Posterior vena cava (tissue), 2 donors: ENCODE results near the gene GINS3. TPM values are rescaled to one million over a fixed set of nuclear protein-coding genes. Genes with fewer than 3 reads are reported as not detected.
"Not testable (repeated sequence)": the region's sequence is repeated elsewhere in the genome, so short reads cannot be mapped to it uniquely, and the experiment has no call there.

Experiments
- DNase-seq: peaks from one replicate; pipeline ENCODE4 v3.0.0-alpha.2; 2020; ENCODE audit warnings: low spot score
- intact Hi-C, 2 donors: fragments of 100-400 bp; cut with DNase I; formaldehyde crosslinking; loops; one replicate each; pipeline versions ENCODE4 v1.14.1 to v1.14.2; 2022 to 2023
- total RNA-seq, 2 donors: library from RNA; stranded (reverse); fragmentation: NEBNext Ultra II Directional; extraction: Animal tissue kit (Norgen Biotek cat#: 25700); gene quantifications; one replicate each; pipeline ENCODE4 v1.2.1, GENCODE V29; 2021
- donor health status: DM: yes; HTN: yes; CAD: no.
- donor health status: DM: yes; HTN: yes; CAD: no.

Gene GINS3
- total RNA-seq, 2 donors from 2014 or later, result 1.6 to 2.0 TPM

DNA sequence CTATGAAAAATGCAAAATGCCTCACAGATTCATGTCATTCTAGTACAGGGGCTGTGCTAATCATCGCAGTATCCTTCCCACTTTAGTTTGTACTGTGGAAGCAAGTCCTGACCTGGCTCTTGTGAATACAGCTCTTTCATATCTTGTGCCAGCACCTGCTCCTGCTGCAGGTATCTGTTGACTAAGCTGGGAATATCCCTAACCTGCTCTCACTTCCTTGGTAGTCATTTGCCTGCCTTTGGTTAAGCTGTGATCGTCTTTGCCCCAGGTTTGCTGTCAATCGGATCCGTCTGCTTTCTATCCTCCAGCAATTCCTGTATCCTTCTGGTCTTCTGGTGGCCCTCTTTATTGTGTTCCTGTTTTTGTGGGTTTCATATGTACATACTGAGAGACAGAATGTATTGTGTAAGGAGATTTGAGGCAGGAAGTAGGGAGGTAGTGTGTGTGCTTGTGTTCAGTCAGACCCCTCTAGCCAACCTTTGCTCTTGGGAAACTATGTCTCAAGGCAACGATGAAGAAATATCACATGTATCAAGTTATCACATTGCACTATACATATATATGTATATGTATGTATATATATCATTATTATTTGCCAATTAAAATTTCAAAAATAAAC, 7.7 kb upstream of the GINS3 start:
- intact Hi-C loops, result no loop called here

DNA sequence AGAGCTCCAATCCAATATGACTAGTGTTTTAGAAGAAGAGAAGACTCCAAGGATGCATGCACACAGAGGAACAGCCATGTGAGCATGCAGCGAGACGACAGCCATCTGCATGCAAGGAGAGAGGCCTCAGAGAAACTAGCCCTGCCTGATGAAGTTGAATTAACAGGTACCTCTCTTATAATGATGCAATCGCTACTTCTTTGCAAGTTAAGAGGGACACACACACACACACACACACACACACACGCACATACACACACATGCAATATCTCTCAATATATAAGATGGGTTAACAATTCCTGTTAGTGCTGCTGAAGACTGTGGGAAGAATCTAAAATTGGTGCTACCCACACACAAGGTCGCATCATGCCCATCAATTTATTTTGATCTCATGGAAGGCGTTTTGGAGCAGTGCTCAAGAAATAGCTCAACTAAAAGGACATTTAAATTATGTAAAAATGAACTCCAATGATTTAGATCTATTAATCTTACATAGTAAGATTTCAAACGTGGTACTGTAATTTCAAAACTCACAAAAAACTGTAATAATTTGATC, 7.0 kb upstream of the GINS3 start:
- no peak for DNase-seq
- intact Hi-C loops, result no loop called here

More for the DNA sequence above, 7.7 kb upstream of the GINS3 start:
- DNase-seq, result no peak

DNA sequence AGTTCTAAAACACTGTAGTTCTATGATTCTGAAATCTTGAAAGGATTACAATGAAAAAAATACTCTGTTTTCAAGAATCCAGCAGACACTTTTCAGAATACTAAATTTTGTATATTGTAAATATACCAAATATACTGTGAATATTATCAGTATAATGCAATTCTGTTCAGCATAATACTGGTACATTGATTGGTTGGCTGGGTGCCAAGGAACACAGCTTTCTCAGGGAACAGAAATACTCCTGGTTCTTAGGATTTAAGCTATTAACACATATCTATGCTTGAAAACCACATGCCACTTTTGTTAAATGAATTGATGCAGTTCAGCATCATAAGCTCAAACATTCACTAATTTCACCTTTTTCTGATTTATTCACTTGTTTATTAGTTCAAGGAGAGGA, 2.5 kb upstream of the GINS3 start:
- intact Hi-C loops, result no loop called here

DNA sequence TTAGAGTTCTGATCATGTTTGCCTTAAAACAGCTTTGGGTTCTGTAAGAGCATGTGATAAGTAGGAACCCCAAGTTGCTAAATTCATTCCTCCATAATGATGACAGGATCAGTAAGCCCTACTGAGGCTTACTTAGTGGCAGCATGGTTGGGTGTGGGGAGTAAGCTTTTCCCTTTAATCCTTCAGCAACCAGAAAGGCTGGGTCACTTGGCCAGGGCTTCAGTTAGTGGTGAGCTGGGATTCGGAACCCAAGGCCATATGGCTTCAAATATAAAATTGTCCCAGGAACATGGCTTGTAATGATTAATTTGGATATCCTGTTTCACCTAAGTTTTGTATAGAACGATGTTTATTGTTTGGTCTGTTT, 850 bp downstream of the GINS3 start:
- DNase-seq, result no peak
- intact Hi-C loops, result no loop called here

More for the DNA sequence above, 2.5 kb upstream of the GINS3 start:
- DNase-seq, result no peak

DNA sequence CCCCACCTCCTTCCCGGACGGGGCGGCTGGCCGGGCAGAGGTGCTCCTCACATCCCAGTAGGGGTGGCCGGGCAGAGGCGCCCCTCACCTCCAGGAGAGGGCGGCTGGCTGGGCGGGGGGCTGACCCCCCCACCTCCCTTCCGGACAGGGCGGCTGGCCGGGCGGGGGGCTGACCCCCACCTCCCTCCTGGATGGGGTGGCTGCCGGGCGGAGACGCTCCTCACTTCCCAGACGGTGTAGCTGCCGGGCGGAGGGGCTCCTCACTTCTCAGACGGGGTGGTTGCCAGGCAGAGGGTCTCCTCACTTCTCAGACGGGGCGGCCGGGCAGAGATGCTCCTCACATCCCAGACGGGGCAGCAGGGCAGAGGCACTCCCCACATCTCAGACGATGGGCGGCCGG, 4.6 kb downstream of the GINS3 start:
- DNase-seq, intact Hi-C loops: not testable (repeated sequence)

DNA sequence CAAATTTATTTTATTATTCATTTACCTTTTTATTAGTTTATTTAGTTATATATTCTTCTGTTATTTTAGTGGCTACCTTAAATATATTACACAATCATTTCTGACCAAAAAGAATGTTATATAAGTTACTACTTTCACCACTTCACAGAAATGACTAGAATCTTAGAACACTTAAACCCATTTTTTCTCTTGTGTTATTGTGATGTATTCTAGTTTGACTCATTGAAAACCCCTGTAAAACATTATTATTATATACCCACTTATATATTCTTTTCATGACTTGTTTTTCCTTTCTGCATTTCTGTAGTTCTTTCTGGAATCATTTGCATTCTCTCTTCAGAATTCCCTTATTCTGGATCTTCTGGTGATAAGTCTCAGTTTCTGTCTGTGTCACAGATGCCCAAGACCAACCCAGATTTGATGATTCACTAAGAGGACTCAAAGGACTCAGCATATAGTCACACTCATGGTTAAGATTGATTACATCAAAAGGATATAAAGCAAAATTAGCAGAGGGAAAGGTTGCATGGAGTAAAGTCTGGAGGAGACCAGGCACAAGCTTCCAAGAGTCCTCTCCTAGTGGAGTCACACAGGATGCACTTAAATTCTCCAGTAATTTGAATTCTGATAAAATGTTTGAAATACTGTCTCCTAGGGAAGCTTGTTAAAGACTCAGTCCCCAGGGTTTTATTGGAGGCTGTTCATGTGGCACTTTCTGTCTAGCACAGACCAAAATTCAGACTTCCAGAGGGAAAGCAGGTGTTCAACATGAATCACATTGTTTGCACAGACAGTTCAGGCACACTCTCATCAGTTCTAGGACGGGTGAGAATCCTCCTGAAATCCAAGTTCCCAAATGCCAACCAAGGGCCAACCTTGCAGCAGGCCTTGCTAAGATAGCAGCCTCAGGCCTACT, 7.7 kb downstream of the GINS3 start:
- no peak for DNase-seq
- intact Hi-C loops, result no loop called here

DNA sequence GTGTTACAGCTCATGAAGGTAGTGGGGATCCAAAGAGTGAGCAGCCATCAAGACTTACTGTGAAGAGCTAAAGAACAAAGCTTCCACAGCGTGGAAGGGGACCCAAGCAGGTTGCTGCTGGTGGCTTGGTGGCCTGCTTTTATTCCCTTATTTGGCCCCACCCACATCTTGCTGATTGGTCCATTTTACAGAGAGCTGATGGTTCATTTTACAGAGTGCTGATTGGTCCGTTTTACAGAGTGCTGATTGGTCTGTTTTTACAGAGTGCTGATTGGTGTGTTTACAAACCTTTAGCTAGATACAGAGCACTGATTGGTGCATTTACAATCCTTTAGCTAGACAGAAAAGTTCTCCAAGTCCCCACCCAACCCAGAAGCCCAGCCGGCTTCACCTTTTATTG, 9.0 kb downstream of the GINS3 start:
- intact Hi-C loops, DNase-seq: not testable (repeated sequence)

DNA sequence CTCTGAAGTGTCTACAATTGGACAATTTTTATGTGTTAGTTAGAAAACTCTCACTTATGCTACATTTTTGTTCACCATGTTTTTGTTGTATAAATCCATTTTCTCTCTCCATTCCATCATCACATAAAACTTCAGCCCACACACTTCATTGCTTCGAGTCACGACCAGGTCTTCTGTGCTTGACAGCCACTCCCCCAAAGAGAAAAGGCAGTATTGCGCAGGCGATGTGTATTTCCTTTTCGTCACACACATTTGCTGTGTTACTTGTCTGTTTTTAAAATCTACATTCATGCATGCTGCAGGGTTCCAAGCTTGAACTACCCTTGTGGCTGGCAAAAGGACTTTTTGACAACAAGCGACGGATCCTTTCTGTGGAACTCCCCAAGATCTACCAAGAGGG, 10.5 kb downstream of the GINS3 start:
- intact Hi-C loops, result no loop called here
- no peak for DNase-seq

DNA sequence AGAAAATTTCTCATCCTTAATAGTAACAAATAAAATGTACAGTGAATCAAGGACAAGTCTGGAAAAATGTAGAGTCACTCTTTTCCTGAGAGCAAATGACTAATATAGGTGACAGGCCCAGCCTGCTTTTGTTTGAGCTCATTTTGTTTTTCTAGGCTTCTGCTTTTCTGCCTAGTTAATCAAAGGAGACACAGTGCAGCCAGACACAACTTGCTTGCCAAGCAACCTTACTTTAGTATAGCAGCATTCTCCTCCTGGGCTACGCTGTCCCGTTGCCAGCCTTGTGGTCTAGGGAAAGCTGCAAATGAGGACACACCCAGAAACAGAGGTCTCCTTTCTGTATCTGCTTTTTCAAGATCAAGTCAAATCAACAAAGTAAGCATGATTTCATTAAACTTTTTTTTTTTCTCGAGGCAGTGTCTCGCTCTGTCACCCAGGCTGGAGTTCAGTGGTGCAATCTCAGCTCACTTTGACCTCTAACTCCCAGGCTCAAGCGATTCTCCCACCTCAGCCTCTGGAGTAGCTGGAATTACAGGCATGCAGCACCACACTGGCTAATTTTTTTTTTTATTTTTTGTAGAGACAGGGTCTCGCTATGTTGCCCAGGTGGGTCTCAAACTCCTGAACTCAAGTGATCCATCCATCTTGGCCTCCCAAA, 17.2 kb downstream of the GINS3 start:
- intact Hi-C loops, result loop anchor here in 1 of 2 donors (5.0 kb wide), 1 partner anchor 828 kb away; no protein-coding TSS in a partner anchor
- DNase-seq, result peak; percentile 86

DNA sequence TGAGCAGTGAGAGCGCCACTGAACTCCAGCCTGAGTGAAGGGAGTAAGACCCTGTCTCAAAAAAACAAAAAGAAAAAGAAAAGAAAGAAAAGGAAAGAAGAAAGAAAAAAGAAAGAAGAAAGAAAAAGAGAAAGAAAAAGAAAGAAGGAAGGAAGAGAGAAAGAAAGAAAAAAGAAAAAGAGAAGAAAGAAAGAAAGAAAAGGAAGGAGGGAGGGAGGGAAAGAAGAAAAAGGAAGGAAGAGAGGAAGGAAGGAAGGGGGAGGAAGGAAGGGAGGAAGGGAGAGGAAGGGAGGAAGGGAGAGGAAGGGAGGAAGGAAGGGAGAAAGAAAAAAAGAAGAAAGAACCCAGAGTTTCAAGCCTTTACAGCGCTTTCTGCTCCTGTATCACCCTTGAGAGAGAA, 19.1 kb downstream of the GINS3 start:
- intact Hi-C loops, result no loop called here
- DNase-seq, result no peak

DNA sequence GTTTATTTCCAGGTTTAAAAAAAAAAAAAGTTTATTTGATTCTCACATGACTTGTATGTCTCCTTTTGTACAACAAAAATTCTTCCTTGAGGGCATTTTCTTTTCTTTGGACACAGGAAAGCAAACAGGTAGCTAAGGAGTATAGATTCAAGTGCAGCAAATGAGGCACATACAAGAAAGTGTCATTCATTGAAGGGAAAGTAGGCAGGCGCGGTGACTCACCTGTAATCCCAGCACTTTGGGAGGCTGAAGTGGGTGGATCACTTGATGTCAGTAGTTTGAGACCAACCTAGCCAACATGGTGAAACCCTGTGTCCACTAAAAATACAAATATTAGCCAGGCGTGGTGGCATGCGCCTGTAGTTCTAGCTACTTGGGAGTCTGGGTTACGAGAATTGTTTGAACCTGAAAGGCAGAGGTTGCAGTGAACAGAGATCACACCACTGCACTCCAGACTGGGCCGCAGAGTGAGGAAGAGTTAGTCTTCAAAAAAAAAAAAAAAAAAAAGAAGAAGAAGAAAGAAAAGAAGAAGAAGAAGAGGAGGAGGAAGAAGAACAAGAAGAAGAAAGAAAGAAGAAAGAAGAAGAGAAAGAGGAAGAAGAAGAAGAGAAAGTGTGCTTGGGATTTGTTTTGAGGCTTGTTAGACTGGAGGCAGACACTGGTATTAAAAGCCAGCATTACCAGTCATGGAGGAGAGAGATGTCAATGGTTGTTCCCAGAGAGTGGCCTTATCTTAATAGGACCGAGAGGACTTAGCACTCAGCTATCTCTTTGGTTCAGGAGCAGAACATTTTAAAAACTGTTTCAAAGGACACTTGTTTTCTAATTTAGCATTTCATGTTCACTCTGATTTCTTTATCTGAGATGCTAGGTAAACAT, 19.7 kb downstream of the GINS3 start:
- no peak for DNase-seq
- intact Hi-C loops, result no loop called here

DNA sequence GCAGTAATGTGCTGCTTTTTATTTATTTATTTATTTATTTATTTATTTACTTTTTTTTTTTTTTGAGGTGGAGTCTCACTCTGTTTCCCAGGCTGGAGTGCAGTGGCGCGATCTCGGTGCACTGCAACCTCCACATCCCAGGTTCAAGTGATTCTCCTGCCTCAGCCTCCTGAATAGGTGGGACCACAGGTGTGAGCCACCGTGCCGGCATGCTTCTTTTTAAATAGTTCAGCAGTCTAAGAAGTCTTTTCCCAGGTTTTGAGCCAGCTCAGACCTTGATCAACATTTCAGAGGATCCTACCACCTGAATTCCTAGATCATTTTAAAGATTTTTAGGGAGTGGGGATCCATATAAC, 20.3 kb downstream of the GINS3 start:
- intact Hi-C loops, result not testable (repeated sequence)
- peak; percentile 55 for DNase-seq

DNA sequence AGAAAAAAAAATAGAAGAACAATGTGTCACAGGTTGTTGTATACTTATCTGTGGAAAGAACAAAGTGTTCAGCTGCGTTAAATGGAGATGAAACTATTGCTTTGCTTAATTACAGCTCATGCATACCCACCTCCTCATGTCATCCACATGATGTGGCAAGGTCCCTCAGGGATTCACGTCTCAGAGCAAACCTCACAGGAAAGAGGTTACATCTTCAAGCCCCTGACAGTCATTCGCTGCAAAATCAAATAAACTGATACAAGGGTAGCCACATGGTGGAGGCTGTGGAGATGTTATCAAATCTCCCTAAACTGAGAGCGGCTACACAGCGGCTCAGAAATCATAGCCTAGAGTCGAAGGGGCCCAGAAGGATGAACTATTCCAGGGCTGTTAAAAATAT, 21.1 kb downstream of the GINS3 start:
- intact Hi-C loops, result no loop called here

DNA sequence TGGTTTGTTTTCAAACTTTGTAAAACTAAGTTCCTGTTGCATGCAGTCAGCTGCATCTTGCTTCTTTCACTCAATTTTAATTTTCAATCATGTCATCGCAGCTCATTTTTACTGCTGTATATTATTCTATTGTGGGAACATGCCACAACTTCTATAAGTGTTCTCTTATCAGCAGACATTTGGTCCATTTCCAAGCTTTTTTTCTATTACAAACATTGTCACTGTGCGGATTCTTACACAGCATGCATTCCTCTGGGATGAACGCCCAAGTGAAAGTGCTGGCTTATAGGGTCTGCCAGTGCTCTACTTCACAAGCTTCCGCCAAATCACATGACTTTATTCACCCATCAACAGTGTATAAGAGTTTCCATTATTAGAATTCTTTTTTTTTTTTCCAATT, 22.7 kb downstream of the GINS3 start:
- DNase-seq, result no peak
- intact Hi-C loops, result no loop called here

More for the DNA sequence above, 21.1 kb downstream of the GINS3 start:
- peak; percentile 0 for DNase-seq

DNA sequence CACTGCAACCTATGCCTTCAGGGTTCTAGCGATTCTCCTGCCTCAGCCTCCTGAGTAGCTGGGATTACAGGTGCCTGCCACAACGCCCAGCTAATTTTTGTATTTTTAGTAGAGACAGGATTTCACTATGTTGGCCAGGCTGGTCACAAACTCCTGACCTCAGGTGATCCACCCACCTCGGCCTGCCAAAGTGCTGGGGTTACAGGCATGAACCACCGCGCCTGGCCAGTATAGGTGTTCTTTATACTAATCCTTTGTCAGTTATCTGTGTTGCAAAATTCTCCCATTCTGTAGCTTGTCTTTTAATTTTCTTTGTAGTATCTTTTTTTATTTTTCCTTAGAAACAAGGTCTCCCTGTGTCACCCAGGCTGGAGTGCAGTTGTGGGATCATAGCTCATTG, 23.7 kb downstream of the GINS3 start:
- intact Hi-C loops, result not testable (repeated sequence)
- peak; percentile 22 for DNase-seq

DNA sequence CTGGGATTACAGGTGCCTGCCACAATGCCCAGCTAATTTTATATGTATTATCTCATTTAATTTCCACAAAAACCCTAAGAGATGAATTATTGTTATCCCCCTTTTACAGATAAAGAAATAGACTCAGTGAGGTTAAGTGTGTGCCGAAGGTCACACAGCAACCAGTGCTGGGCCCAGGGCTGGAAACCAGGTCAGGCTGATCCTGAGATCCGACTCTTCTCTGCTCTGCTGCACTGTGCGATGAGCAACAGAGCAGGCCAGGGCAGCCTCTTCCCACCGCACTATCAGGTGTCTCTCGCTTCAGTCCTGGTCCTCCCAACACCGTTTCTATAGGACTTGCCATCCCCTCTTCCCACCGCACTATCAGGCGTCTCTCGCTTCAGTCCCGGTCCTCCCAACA, 24.8 kb downstream of the GINS3 start:
- intact Hi-C loops, result no loop called here

DNA sequence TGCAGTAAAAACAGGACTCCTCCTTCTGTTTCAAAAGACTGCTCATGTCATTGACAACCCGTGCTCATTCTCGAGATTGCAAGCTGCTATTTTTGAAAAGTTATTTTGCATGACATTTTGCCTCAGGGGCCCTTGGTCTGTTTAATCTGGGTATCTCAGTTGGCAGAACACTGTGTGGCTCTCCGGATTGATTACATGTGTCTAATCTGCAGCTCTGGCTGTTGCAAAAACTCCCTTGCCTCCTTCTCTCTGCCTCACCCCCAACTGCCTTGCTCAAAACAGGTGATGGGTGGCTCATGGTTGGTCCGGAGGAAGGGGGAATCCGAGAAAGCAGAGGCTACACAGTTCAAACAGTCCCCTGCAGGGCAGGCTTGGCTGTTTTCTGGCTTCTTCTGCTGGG, 25.3 kb downstream of the GINS3 start:
- DNase-seq, result peak; percentile 46
- intact Hi-C loops, result no loop called here

More for the DNA sequence above, 24.8 kb downstream of the GINS3 start:
- DNase-seq, result peak; percentile 49

DNA sequence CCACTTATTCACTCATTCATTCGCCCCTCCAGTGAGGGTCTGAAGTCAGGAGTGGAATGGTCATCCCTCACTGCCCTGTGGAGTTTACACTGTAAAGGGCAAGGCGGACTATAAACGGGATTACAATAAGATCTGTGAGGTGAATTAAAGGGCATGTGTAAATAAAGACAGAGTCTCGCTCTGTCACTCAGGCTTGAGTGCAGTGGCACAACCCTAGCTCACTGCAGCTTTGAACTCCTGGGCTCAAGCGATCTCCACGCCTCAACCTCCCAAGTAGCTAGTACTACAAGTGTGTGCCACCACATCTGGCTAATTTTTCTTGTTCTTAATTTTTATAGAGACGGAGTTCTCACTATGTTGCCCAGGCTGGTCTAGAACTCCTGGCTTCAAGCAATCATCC, 25.8 kb downstream of the GINS3 start:
- intact Hi-C loops, result no loop called here
- peak; percentile 24 for DNase-seq

DNA sequence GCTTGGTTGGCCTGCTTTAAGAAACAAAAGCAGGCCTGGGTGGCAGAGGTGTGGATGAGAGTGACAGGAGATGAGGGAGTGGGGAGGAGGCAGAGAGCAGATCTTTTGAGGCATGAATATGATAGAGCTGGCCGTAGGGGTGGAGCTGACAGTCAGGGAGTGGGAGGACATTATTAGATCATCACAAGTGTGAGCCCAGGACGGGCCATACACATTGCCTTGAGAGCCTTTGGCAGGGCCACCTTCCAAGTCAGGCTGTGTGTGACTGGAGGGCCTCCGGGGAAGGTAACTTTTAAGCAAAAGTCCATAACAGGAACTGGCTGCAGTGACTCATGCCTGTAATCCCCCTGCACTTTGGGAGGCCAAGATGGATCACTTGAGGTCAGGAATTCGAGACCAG, 26.3 kb downstream of the GINS3 start:
- DNase-seq, result peak; percentile 29
- intact Hi-C loops, result no loop called here
